Fibroblast of skin of abdomen (primary cell): ENCODE data around the gene CEP164.
"Not testable (repeated sequence)": the region's sequence is repeated elsewhere in the genome, so short reads cannot be mapped to it uniquely, and the experiment has no call there.

Source experiments
- DNase-seq: peaks from one replicate; pipeline ENCODE4 v3.0.0-alpha.2; 2013

Gene CEP164

GRCh38 chr11:117305145-117305544 lies 22.5 kb upstream of the CEP164 start:
- no peak for DNase-seq

DNA sequence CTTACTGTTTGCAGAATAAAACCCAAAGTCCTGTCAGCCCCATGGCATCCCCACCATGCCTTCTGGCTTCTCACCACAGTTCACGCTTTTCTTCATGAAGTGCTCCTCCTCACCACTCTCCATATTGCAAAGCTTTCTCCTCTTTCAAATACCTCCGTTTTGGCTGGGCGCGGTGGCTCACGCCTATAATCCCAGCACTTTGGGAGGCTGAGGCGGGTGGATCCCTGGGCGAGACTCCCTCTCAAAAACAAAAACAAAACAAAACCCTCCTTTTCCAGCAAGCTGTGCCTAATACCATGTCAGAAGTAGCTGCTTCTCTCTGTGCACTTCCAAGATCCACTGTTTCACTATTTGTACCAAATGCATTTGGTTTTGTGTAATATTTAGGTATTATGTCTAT lies 18.3 kb upstream of the CEP164 start:
- DNase-seq: no peak

DNA sequence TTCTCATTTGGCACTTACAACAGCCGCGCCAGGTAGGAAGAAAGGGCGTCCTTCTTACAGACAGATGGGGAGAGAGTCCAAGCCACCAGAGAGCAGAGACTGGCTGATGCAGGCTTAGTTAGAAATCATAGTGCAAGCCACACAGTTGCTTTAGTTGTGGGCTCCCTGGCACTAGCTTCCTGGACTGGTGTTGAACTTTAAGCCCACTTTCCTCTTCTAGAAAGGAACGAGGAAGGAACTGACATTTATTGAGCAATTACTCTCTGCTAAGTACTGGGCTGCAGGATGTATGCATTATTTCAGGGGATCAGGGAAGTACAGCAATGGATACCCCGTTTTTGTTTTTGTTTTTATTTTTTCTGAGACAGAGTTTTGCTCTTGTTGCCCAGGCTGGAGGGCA lies 14.6 kb upstream of the CEP164 start:
- DNase-seq: no peak

DNA sequence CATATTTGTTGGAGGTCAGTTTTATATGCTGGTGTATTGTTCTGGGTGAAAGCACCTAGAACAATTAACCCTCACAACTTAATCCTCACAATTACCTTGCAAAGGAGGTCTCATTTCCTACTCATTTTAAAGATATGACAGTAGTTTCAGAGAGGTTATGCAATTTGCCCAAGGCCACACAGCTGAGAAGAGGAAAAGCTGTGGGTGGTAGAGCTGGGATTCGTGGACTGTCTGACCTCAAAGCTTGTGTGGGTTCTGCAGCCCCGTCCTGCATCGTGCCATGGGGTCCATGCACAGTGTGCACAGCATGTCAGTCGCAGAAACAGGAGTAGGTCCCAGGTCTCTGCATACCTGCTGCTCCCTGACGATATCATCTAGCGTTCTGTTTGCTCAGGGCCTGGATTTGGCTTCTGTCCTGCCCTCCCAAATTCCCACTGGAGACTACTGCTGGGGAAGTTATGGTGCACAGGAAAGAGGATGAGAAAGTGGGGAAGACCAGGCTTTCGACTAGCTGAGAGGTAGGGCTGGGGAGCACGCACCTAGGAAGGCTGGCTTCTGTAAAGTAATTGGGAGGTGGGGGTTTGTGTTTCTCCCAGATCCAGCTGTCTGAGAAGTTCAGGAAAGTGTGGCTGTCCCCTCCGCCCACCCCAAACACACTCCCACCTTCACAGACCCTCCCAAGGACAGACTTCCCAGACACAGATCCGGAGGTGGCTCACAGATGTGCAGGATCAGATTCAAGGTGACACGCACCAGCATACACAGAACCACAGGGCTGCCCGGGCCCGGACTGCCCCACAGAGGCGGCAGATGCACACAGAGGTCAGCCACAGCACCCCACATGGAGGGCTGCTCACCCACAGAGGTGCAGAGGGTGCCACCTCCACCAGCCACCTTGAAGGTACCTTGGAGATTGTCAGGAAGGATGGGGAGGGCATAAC lies 13.6 kb upstream of the CEP164 start:
- no peak for DNase-seq

GRCh38 chr11:117314840-117315239 lies 12.8 kb upstream of the CEP164 start:
- no peak for DNase-seq

DNA sequence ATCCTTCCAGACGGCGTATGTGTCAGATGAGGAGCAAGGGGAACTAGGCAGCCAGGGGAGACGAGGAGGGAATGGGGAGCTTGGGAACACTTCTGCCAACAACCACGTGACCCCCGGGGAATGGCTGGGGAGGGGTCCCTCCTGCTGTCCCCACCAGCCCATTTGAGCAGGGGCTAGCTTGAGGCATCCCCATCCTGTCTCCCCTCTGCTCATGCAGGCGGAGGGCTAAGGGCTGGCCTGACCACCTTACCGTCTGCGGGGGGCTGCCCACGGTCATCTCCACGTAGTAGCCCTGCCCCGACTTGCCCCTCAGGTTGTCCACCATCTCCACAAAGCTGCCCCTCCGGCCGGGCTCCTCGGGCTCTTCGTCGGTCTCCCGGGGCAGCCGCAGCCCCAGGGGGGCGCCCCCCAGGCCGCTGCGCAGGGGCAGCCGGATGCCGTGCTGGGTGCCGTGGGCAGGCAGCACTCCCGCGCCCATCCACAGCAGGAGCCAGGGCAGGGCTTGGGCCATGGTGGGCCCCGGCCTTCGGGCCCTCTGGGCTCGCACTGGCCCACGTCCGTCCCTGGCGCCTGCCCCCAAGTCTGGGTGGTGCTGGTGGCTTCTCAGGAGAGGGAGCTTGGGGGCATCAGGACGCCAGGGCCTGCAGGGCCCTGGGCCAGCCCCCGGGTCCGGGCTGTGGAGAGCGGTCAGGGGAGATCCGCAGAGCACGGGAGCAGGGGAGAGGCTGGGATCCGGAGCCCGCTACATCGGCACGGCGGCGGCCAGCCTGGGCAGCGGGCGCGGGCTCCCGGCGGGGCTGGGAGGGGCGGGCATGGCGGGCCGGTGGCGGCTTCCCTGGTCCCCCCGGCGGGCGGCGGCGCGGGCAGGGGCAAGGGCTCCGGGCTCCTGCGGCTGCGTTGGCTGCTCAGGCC lies 12.1 kb upstream of the CEP164 start:
- DNase-seq: no peak

GRCh38 chr11:117316197-117316961 lies 11.3 kb upstream of the CEP164 start, which contains the start of gene BACE1:
Gene BACE1 (minus strand): TSS chr11:117316256. CDS start chr11:117315795, 461 bp downstream.
- DNase-seq: peak; percentile 86

DNA sequence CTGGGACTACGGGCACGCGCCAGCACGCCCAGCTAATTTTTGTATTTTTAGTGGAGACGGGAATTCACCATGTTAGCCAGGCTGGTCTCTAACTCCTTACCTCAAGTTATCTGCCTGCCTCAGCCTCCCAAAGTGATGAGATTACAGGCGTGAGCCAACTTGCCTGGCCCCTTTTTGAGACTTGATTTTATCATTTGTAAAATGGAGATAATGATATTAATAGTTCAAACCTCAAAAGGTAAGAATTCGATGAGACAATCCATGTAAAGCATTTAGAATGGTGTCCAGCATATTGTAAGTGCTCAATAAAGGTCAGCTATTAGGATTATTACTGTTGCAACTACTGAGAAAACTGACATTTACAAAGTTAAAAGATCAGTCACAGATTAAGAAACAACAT lies 8.9 kb upstream of the CEP164 start:
- no peak for DNase-seq

GRCh38 chr11:117319214-117319840 lies 8.3 kb upstream of the CEP164 start:
- peak; percentile 77 for DNase-seq

DNA sequence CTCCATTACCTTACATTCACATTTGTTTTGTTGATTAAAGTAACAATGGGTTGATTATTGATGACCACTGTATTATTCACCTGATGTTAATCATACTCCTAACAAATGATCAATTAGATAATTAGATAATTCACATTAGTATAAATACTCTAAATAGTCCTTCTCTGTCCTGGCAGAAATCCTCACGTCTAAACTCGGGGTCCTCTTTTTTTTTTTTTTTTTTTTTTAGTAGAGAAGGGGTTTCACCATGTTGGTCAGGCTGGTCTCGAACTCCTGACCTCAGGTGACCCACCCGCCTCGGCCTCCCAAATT lies 443 bp upstream of the CEP164 start:
- DNase-seq: not testable (repeated sequence)

- peak; percentile 30 for DNase-seq
Measured at GRCh38 chr11:117328375-117329010, 839 bp downstream of the CEP164 start.

DNA sequence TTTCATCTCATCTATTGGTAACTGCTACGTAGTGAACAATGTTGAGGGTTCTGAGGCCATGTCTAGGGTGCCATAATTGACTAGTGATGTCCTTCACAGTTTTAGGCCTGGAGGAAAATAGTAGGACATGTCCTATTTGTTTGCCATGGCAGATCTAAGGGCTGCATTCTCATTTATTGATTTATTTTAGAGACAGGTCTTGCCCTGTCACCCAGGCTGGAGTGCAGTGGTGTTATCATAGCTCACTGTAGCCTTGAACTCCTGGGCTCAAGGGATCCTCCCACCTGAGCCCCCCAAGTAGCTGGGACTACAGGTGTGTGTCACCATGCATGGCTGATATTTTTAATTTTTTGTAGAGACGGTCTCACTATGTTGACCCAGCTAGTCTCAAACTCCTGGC lies 5.2 kb downstream of the CEP164 start:
- no peak for DNase-seq

DNA sequence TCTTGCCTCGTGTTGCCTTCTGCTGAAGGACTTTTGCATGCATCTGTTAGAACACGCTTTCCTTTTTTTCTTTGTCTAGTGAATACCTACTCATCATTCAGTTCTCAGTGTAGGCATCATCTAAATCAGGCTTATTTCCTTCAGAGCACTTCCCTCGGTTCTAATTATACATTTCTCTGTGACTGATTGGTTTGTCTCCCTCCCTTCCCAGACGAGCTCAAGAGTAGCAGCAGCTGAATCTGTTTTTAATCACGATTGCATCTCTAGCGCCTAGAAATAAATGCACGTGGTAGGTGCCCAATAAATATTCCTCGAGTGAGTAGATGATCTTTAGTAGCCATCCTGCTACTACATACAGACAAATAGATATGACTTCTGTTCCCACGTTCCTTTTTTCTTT lies 6.3 kb downstream of the CEP164 start:
- DNase-seq: peak; percentile 31

GRCh38 chr11:117334896-117335295 lies 7.2 kb downstream of the CEP164 start:
- DNase-seq: no peak

GRCh38 chr11:117335399-117335798 lies 7.7 kb downstream of the CEP164 start:
- DNase-seq: no peak

- no peak for DNase-seq
Measured at GRCh38 chr11:117337076-117337475, 9.4 kb downstream of the CEP164 start.

- DNase-seq: peak; percentile 2
Measured at GRCh38 chr11:117345039-117345438, 17.4 kb downstream of the CEP164 start.

DNA sequence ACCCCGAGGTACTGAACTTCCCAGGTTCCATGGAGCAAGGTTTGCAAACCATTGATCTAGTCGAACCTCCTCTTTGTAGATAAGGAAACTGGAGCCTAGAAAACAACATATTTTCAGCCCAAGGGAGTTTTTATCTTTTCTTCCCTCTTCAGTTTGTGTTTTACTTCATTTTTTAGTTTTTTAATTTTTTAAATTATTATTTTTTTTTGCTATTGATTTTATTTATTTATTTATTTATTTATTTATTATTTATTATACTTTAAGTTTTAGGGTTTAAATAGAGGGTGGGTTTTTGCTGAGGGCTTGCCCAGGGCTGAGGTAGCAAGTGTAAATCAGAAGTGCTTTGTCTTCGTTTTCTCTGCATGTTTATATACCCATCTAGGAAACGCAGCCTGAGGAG lies 26.9 kb downstream of the CEP164 start:
- no peak for DNase-seq

DNA sequence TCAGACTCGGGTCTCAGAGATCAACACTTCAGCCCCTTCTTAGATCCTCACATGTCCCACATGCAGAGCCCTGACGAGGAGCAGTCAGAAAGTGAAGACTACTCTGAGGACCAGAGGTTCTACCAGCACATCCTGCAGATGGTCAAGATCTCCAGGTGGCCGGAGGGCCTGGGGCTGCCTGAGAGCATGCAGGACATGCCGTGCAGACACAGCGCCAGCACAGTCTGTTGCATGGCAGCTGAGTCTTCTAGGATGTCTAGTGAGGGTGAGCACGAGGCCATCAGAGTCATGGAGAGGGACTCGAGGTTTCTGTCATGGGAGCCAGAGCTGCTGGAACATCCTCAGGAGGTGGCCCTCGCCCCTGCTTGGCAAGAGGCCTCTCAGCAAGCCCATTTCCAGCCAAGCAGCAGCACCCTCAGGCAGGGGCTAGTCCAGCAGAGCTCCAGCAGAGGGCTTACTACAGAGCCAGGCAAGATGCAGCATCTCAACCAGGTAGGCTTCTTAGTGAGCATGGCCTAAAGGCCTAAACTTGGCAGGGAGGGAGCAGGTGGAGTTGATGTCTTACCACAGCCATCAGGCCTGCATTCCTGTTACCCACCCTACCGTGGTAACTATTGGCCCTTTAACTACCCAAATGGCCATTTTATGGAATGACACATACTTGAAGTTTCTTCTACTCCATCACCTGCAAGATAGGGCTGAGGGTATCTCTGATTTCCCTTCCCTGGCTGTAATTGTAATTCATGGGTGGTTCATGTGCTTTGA lies 28.7 kb downstream of the CEP164 start:
- no peak for DNase-seq

DNA sequence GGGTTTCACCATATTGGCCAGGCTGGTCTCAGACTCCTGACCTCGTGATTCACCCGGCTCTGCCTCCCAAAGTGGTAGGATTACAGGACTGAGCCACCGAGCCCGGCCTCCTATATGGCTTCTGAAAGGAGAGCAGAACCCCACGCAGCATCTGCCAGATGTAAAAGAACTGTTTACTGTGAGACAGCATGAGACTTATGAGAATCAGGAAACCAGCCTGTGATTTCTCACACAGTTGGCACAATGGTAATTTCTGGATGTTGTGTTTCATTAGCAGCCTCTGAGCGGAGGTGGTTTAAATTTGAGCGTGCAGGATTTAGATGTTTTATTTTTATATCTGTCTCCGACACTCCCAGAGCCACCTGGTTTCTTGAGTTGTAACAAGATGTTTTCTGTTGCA lies 33.8 kb downstream of the CEP164 start:
- DNase-seq: no peak

GRCh38 chr11:117366248-117366647 lies 38.6 kb downstream of the CEP164 start:
- no peak for DNase-seq
